HEK293 (cell line): ENCODE data around the gene POLR3GL.

ENCODE experiments used
- CTCF ChIA-PET: fragments of 350-600 bp; formaldehyde crosslinking; extraction: SDS; loops from one replicate; lab custom pipeline; 2021; ENCODE audit warnings: antibody characterized with exemption; lab: Yijun Ruan, JAX
- POLR2A ChIA-PET: fragments of 300-600 bp; formaldehyde crosslinking; extraction: SDS; loops from one replicate; lab custom pipeline; 2020; ENCODE audit warnings: antibody characterized with exemption, inconsistent platforms; lab: Yijun Ruan, JAX
- H3K27ac ChIP-seq: fragments of 200-500 bp; sonication (Bioruptor generic); 2 replicates; pipeline ENCODE4 v1.5.1; 2014; ENCODE audit warnings: low read depth, low read length, control low read depth, inconsistent platforms; ENCODE audit errors: extremely low read depth
- H3K36me3 ChIP-seq, 2 experiments: fragments of 200-500 bp in 1 of 2; sonication (Bioruptor generic) in 1 of 2; 1 replicate in 1 of 2; 2 replicates in 1 of 2; pipeline ENCODE4 v1.5.1; 2014 to 2017; ENCODE audit warnings: inconsistent platforms in 2 of 2, low read length in 2 of 2; ENCODE audit not compliant: control insufficient read depth in 2 of 2, insufficient read depth in 1 of 2
- H3K4me1 ChIP-seq: fragments of 200-500 bp; sonication (Bioruptor generic); 2 replicates; pipeline ENCODE4 v1.5.1; 2014; ENCODE audit warnings: mild to moderate bottlenecking, low read length, inconsistent platforms; ENCODE audit not compliant: control insufficient read depth, insufficient read depth
- H3K4me3 ChIP-seq: 2 replicates; pipeline ENCODE4 v1.5.1; 2011; ENCODE audit warnings: low read depth, mild to moderate bottlenecking, control low read depth, low read length, moderate library complexity
- H3K9me3 ChIP-seq: fragments of 200-500 bp; sonication (Bioruptor generic); 2 replicates; pipeline ENCODE4 v1.5.1; 2014; ENCODE audit warnings: low read depth, low read length, inconsistent platforms; ENCODE audit not compliant: control insufficient read depth, insufficient read depth
- GFI1B ChIP-seq: fragments of 450-650 bp; formaldehyde crosslinking; IDR thresholded peaks from 2 replicates; pipeline ENCODE4 v1.5.1; 2016; ENCODE audit warnings: missing biosample characterization, missing genetic modification characterization
- GLI4 ChIP-seq: fragments of 450-650 bp; formaldehyde crosslinking; IDR thresholded peaks from 2 replicates; pipeline ENCODE4 v1.5.1; 2016; ENCODE audit warnings: missing biosample characterization, missing genetic modification characterization
- HIC1 ChIP-seq: fragments of 450-650 bp; formaldehyde crosslinking; IDR thresholded peaks from 2 replicates; pipeline ENCODE4 v1.5.1; 2016; ENCODE audit warnings: missing biosample characterization, missing genetic modification characterization
- KLF1 ChIP-seq: fragments of 450-650 bp; formaldehyde crosslinking; IDR thresholded peaks from 2 replicates; pipeline ENCODE4 v1.5.1; 2016; ENCODE audit warnings: missing biosample characterization, missing genetic modification characterization
- KLF16 ChIP-seq: fragments of 450-650 bp; formaldehyde crosslinking; IDR thresholded peaks from 2 replicates; pipeline ENCODE4 v1.5.1; 2017; ENCODE audit warnings: missing biosample characterization, missing genetic modification characterization
- KLF17 ChIP-seq: fragments of 450-650 bp; formaldehyde crosslinking; IDR thresholded peaks from 2 replicates; pipeline ENCODE4 v1.5.1; 2016; ENCODE audit warnings: missing biosample characterization, missing genetic modification characterization
- SP3 ChIP-seq: fragments of 450-650 bp; formaldehyde crosslinking; IDR thresholded peaks from 2 replicates; pipeline ENCODE4 v1.5.1; 2016; ENCODE audit warnings: missing biosample characterization, missing genetic modification characterization
- ZBTB1 ChIP-seq: fragments of 450-650 bp; formaldehyde crosslinking; IDR thresholded peaks from 2 replicates; pipeline ENCODE4 v1.5.1; 2016; ENCODE audit warnings: missing biosample characterization, missing genetic modification characterization
- ZBTB7A ChIP-seq: fragments of 450-650 bp; formaldehyde crosslinking; IDR thresholded peaks from 2 replicates; pipeline ENCODE4 v1.5.1; 2016; ENCODE audit warnings: low read depth, missing biosample characterization, missing genetic modification characterization
- ZNF10 ChIP-seq: fragments of 450-650 bp; formaldehyde crosslinking; IDR thresholded peaks from 2 replicates; pipeline ENCODE4 v1.5.1; 2017; ENCODE audit warnings: missing biosample characterization, missing genetic modification characterization
- ZNF121 ChIP-seq: fragments of 450-650 bp; formaldehyde crosslinking; IDR thresholded peaks from 2 replicates; pipeline ENCODE4 v1.5.1; 2016; ENCODE audit warnings: missing biosample characterization, missing genetic modification characterization
- ZNF155 ChIP-seq: fragments of 450-650 bp; formaldehyde crosslinking; IDR thresholded peaks from 2 replicates; pipeline ENCODE4 v1.5.1; 2016; ENCODE audit warnings: missing biosample characterization, missing genetic modification characterization
- ZNF175 ChIP-seq: fragments of 450-650 bp; formaldehyde crosslinking; IDR thresholded peaks from 2 replicates; pipeline ENCODE4 v1.5.1; 2016; ENCODE audit warnings: missing biosample characterization, missing genetic modification characterization
- ZNF18 ChIP-seq: fragments of 450-650 bp; formaldehyde crosslinking; IDR thresholded peaks from 2 replicates; pipeline ENCODE4 v1.5.1; 2016; ENCODE audit warnings: missing biosample characterization, missing genetic modification characterization
- ZNF223 ChIP-seq: fragments of 450-650 bp; formaldehyde crosslinking; IDR thresholded peaks from 2 replicates; pipeline ENCODE4 v1.5.1; 2016; ENCODE audit warnings: missing biosample characterization, missing genetic modification characterization
- ZNF23 ChIP-seq: fragments of 450-650 bp; formaldehyde crosslinking; IDR thresholded peaks from 2 replicates; pipeline ENCODE4 v1.5.1; 2016; ENCODE audit warnings: missing biosample characterization, missing genetic modification characterization, borderline replicate concordance
- ZNF274 ChIP-seq, 2 experiments: fragments of 200-500 bp in 1 of 2; fragments of 450-650 bp in 1 of 2; sonication (Bioruptor generic) in 1 of 2; formaldehyde crosslinking in 1 of 2; IDR thresholded peaks; 2 replicates each; pipeline versions ENCODE4 v1.5.1 to v1.6.1; 2014 to 2016; ENCODE audit warnings: borderline replicate concordance in 1 of 2, inconsistent platforms in 1 of 2, low read length in 1 of 2, missing biosample characterization in 1 of 2, missing genetic modification characterization in 1 of 2
- ZNF350 ChIP-seq: fragments of 450-650 bp; formaldehyde crosslinking; IDR thresholded peaks from 2 replicates; pipeline ENCODE4 v1.5.0; 2017; ENCODE audit warnings: missing biosample characterization, mild to moderate bottlenecking, missing genetic modification characterization
- ZNF362 ChIP-seq: fragments of 450-650 bp; formaldehyde crosslinking; IDR thresholded peaks from 2 replicates; pipeline ENCODE4 v1.5.1; 2016; ENCODE audit warnings: missing biosample characterization, missing genetic modification characterization
- ZNF423 ChIP-seq: fragments of 450-650 bp; formaldehyde crosslinking; IDR thresholded peaks from 2 replicates; pipeline ENCODE4 v1.5.1; 2016; ENCODE audit warnings: missing biosample characterization, missing genetic modification characterization
- ZNF48 ChIP-seq: fragments of 450-650 bp; formaldehyde crosslinking; IDR thresholded peaks from 2 replicates; pipeline ENCODE4 v1.5.1; 2016; ENCODE audit warnings: missing biosample characterization, missing genetic modification characterization
- ZNF600 ChIP-seq: fragments of 450-650 bp; formaldehyde crosslinking; IDR thresholded peaks from 2 replicates; pipeline ENCODE4 v1.5.1; 2016; ENCODE audit warnings: missing biosample characterization, missing genetic modification characterization
- ZNF621 ChIP-seq: fragments of 450-650 bp; formaldehyde crosslinking; IDR thresholded peaks from 2 replicates; pipeline ENCODE4 v1.5.1; 2017; ENCODE audit warnings: missing biosample characterization, missing genetic modification characterization
- ZNF791 ChIP-seq: fragments of 450-650 bp; formaldehyde crosslinking; IDR thresholded peaks from 2 replicates; pipeline ENCODE4 v1.5.1; 2016; ENCODE audit warnings: missing biosample characterization, missing genetic modification characterization
- ZNF830 ChIP-seq: fragments of 450-650 bp; IDR thresholded peaks from 2 replicates; pipeline ENCODE4 v1.5.0; 2018; ENCODE audit warnings: missing biosample characterization, missing genetic modification characterization, low read depth, mild to moderate bottlenecking, moderate library complexity
- ZSCAN16 ChIP-seq: fragments of 450-650 bp; formaldehyde crosslinking; IDR thresholded peaks from 2 replicates; pipeline ENCODE4 v1.5.1; 2016; ENCODE audit warnings: missing biosample characterization, missing genetic modification characterization

Gene POLR3GL

GRCh38 chr1:145980457-145980994, 16.0 kb downstream of the POLR3GL start (continued):
- TF ChIP-seq ZNF600 (tag by site-specific recombination) (no peak), ZNF621 (no peak), ZNF350 (no peak), ZNF48 (tag by site-specific recombination) (no peak), KLF16 (tag by site-specific recombination) (no peak), GFI1B (tag by site-specific recombination) (no peak), ZNF18 (tag by site-specific recombination) (no peak), ZNF223 (no peak), ZNF10 (tag by site-specific recombination) (no peak)

GRCh38 chr1:145982010-145982723, 17.7 kb downstream of the POLR3GL start:
- ChIA-PET CTCF (interaction anchor here (6.8 kb wide), 1 partner anchor 13 kb away, joined by 80 read pairs; the partner anchor contains the start of gene TXNIP), POLR2A (no interaction called here)
- H3K4me1 ChIP-seq: peaks cover 6% of the 10 kb centered on the region

More at GRCh38 chr1:145982010-145982723, 17.7 kb downstream of the POLR3GL start:
- Histone ChIP-seq H3K4me3 (no peak overlapping the region), H3K9me3 (no peaks in the 10 kb centered on the region), H3K27ac (no peak overlapping the region), H3K36me3 (no peaks in the 10 kb centered on the region)
- TF ChIP-seq HIC1 (tag by site-specific recombination) (no peak), ZNF423 (tag by site-specific recombination) (no peak), ZBTB7A (tag by site-specific recombination) (no peak), ZSCAN16 (no peak), ZNF362 (tag by site-specific recombination) (no peak), ZNF791 (tag by site-specific recombination) (no peak), ZNF121 (tag by site-specific recombination) (no peak), GLI4 (tag by site-specific recombination) (no peak), ZNF23 (no peak), ZNF155 (tag by site-specific recombination) (no peak), ZNF10 (tag by site-specific recombination) (no peak), SP3 (tag by site-specific recombination) (no peak), ZBTB1 (tag by site-specific recombination) (no peak), ZNF350 (no peak), ZNF175 (tag by site-specific recombination) (no peak), KLF17 (no peak), KLF1 (tag by site-specific recombination) (no peak), ZNF830 (tag by site-specific recombination) (no peak), ZNF274 (IDR thresholded peaks at IDR 0.05; ENCODE audit: low read length) (no peak), ZNF274 (tag by site-specific recombination; IDR thresholded peaks at IDR 0.05; ENCODE audit: borderline replicate concordance) (no peak)
